Nephron (organoid): ENCODE measurements around the gene ARHGAP29.
"Not testable (repeated sequence)": the region's sequence is repeated elsewhere in the genome, so short reads cannot be mapped to it uniquely, and the experiment has no call there.

ENCODE experiments used
- H3K27ac Mint-ChIP-seq, 3 experiments: 2 replicates each; pipeline ENCODE4 v1.8.0; 2020; ENCODE audit warnings: mixed read lengths in 3 of 3, mild to moderate bottlenecking in 2 of 3, moderate library complexity in 1 of 3
- H3K27me3 Mint-ChIP-seq: 2 replicates; pipeline ENCODE4 v1.8.0; 2021; ENCODE audit warnings: low read depth, mild to moderate bottlenecking, moderate library complexity, mixed read lengths
- H3K36me3 Mint-ChIP-seq: 2 replicates; pipeline ENCODE4 v1.8.0; 2020; ENCODE audit warnings: low read depth, mixed read lengths
- H3K4me1 Mint-ChIP-seq: 2 replicates; pipeline ENCODE4 v1.8.0; 2020; ENCODE audit warnings: mixed read lengths
- H3K4me3 Mint-ChIP-seq, 3 experiments: 2 replicates each; pipeline ENCODE4 v1.8.0; 2020; ENCODE audit warnings: mild to moderate bottlenecking in 3 of 3, mixed read lengths in 3 of 3, moderate library complexity in 2 of 3
- H3K9me3 Mint-ChIP-seq: 2 replicates; pipeline ENCODE4 v1.8.0; 2020; ENCODE audit warnings: mixed read lengths
- CTCF ChIP-seq, 3 experiments: fragments of 200-600 bp; sonication (generic); IDR thresholded peaks; one replicate each; pipeline ENCODE4 v1.5.0; 2021; ENCODE audit warnings: antibody characterized with exemption in 3 of 3; ENCODE audit not compliant: unreplicated experiment in 3 of 3

Gene ARHGAP29

GRCh38 chr1:94182191-94182590 lies 55.2 kb downstream of the ARHGAP29 start:
- no peak for TF ChIP-seq CTCF (IDR thresholded peaks at IDR 0.05; ENCODE audit: unreplicated experiment in 3 of 3)
- Mint-ChIP-seq H3K27me3 (no peaks in the 10 kb centered on the region), H3K4me3 (no peak overlapping the region), H3K4me1 (no peaks in the 10 kb centered on the region), H3K36me3 (peaks cover 68% of the 10 kb centered on the region), H3K9me3 (no peaks in the 10 kb centered on the region), H3K27ac (peak overlapping the region in 1 of 3 experiments; percentile 20)

GRCh38 chr1:94180650-94181049 lies 56.7 kb downstream of the ARHGAP29 start:
- no peak overlapping the region for H3K27ac Mint-ChIP-seq
- peaks cover 81% of the 10 kb centered on the region for H3K36me3 Mint-ChIP-seq
- H3K4me1 Mint-ChIP-seq = no peaks in the 10 kb centered on the region
- H3K9me3 Mint-ChIP-seq = no peaks in the 10 kb centered on the region
- H3K4me3 Mint-ChIP-seq = no peak overlapping the region
- H3K27me3 Mint-ChIP-seq = no peaks in the 10 kb centered on the region
- no peak for TF ChIP-seq CTCF (IDR thresholded peaks at IDR 0.05; ENCODE audit: unreplicated experiment in 3 of 3)

- Mint-ChIP-seq H3K27me3 (no peaks in the 10 kb centered on the region), H3K9me3 (no peaks in the 10 kb centered on the region), H3K27ac (no peak overlapping the region), H3K4me1 (no peaks in the 10 kb centered on the region), H3K36me3 (peaks cover 87% of the 10 kb centered on the region), H3K4me3 (no peak overlapping the region)
- TF ChIP-seq CTCF (IDR thresholded peaks at IDR 0.05; ENCODE audit: unreplicated experiment in 3 of 3) = no peak
These were observed 58.5 kb downstream of the ARHGAP29 start for GRCh38 chr1:94178901-94179300.

- Mint-ChIP-seq H3K27ac (no peak overlapping the region), H3K36me3 (peaks cover 26% of the 10 kb centered on the region), H3K4me3 (no peak overlapping the region), H3K27me3 (no peaks in the 10 kb centered on the region), H3K9me3 (peaks cover 12% of the 10 kb centered on the region), H3K4me1 (no peaks in the 10 kb centered on the region)
- no peak for TF ChIP-seq CTCF (IDR thresholded peaks at IDR 0.05; ENCODE audit: unreplicated experiment in 3 of 3)
These were observed 68.3 kb downstream of the ARHGAP29 start for GRCh38 chr1:94169126-94169525.

- no peak for TF ChIP-seq CTCF (IDR thresholded peaks at IDR 0.05; ENCODE audit: unreplicated experiment in 3 of 3)
- H3K4me3 Mint-ChIP-seq = no peak overlapping the region
These were observed 71.5 kb downstream of the ARHGAP29 start for GRCh38 chr1:94165843-94166242.

GRCh38 chr1:94164885-94165284 lies 72.5 kb downstream of the ARHGAP29 start:
- not testable (repeated sequence) for H3K4me3 Mint-ChIP-seq, H3K27me3 Mint-ChIP-seq, H3K36me3 Mint-ChIP-seq, H3K27ac Mint-ChIP-seq, H3K4me1 Mint-ChIP-seq
- peaks cover 21% of the 10 kb centered on the region for H3K9me3 Mint-ChIP-seq

More at GRCh38 chr1:94165843-94166242, 71.5 kb downstream of the ARHGAP29 start:
- Mint-ChIP-seq H3K9me3 (peaks cover 21% of the 10 kb centered on the region), H3K27ac (no peak overlapping the region), H3K36me3 (peaks cover 9% of the 10 kb centered on the region), H3K4me1 (no peaks in the 10 kb centered on the region), H3K27me3 (no peaks in the 10 kb centered on the region)

- H3K27me3 Mint-ChIP-seq, H3K4me1 Mint-ChIP-seq, H3K27ac Mint-ChIP-seq, H3K36me3 Mint-ChIP-seq, H3K4me3 Mint-ChIP-seq: not testable (repeated sequence)
- H3K9me3 Mint-ChIP-seq = peaks cover 21% of the 10 kb centered on the region
These were observed 73.3 kb downstream of the ARHGAP29 start for GRCh38 chr1:94164121-94164520.

GRCh38 chr1:94163249-94163648 lies 74.1 kb downstream of the ARHGAP29 start:
- peaks cover 21% of the 10 kb centered on the region for H3K9me3 Mint-ChIP-seq
- not testable (repeated sequence) for H3K27ac Mint-ChIP-seq, H3K27me3 Mint-ChIP-seq, H3K36me3 Mint-ChIP-seq, H3K4me1 Mint-ChIP-seq, H3K4me3 Mint-ChIP-seq
